ENCODE data around the gene KSR2. TPM values are rescaled to one million over a fixed set of nuclear protein-coding genes. Genes with fewer than 3 reads are reported as not detected.
A peak's percentile ranks its signal among the peaks of the same experiment; 100 is the strongest.
"Not testable (repeated sequence)": the region's sequence is repeated elsewhere in the genome, so short reads cannot be mapped to it uniquely, and the experiment has no call there.

KSR2 gene
- total and polyA plus RNA-seq, 9 donors, result under 0.01 to 0.14 (median 0.04) TPM; not detected in 3

- not testable (repeated sequence) for H3K36me3 ChIP-seq (ENCODE audit: control insufficient read depth, insufficient read depth, low read length); H3K27me3 ChIP-seq (ENCODE audit: control insufficient read depth, insufficient read depth, low read length); H3K27ac ChIP-seq (ENCODE audit: low read length); H3K4me3 ChIP-seq (ENCODE audit: low read length); DNase-seq; H3K4me1 ChIP-seq (ENCODE audit: control insufficient read depth, insufficient read depth, low read length); H3K9me3 ChIP-seq (replicated peaks; ENCODE audit: control insufficient read depth, low read depth, low read length)
- WGBS (ENCODE audit: insufficient coverage), result 90% methylated on average over 10 of the region's 13 CpGs
Measured at GRCh38 chr12:117860787-117861290, 108.0 kb downstream of the KSR2 start.

GRCh38 chr12:117860111-117860510 lies 108.7 kb downstream of the KSR2 start:
- Histone ChIP-seq H3K9me3 (replicated peaks; ENCODE audit: control insufficient read depth, low read depth, low read length) (peaks cover 3% of the 10 kb centered on the region), H3K27ac (ENCODE audit: low read length) (no peak overlapping the region), H3K27me3 (ENCODE audit: control insufficient read depth, insufficient read depth, low read length) (no peaks in the 10 kb centered on the region), H3K36me3 (ENCODE audit: control insufficient read depth, insufficient read depth, low read length) (no peaks in the 10 kb centered on the region), H3K4me3 (ENCODE audit: low read length) (no peak overlapping the region), H3K4me1 (ENCODE audit: control insufficient read depth, insufficient read depth, low read length) (no peaks in the 10 kb centered on the region)
- WGBS (ENCODE audit: insufficient coverage), result 93% methylated on average over 12 of the region's 15 CpGs
- no peak for DNase-seq

- no peak overlapping the region for H3K4me3 ChIP-seq (ENCODE audit: low read length)
- no peaks in the 10 kb centered on the region for H3K27me3 ChIP-seq (ENCODE audit: control insufficient read depth, insufficient read depth, low read length)
- H3K9me3 ChIP-seq (replicated peaks; ENCODE audit: control insufficient read depth, low read depth, low read length), result peaks cover 3% of the 10 kb centered on the region
- 69% methylated on average over 10 of the region's 13 CpGs for WGBS (ENCODE audit: insufficient coverage)
- no peaks in the 10 kb centered on the region for H3K4me1 ChIP-seq (ENCODE audit: control insufficient read depth, insufficient read depth, low read length)
- no peak overlapping the region for H3K27ac ChIP-seq (ENCODE audit: low read length)
- DNase-seq, result no peak
- no peaks in the 10 kb centered on the region for H3K36me3 ChIP-seq (ENCODE audit: control insufficient read depth, insufficient read depth, low read length)
Measured at GRCh38 chr12:117857632-117858612, 110.9 kb downstream of the KSR2 start.

- not testable (repeated sequence) for H3K36me3 ChIP-seq (ENCODE audit: control insufficient read depth, insufficient read depth, low read length); H3K4me3 ChIP-seq (ENCODE audit: low read length); H3K27ac ChIP-seq (ENCODE audit: low read length); DNase-seq; H3K9me3 ChIP-seq (replicated peaks; ENCODE audit: control insufficient read depth, low read depth, low read length); H3K27me3 ChIP-seq (ENCODE audit: control insufficient read depth, insufficient read depth, low read length); H3K4me1 ChIP-seq (ENCODE audit: control insufficient read depth, insufficient read depth, low read length)
- WGBS (ENCODE audit: insufficient coverage), result no CpG with 5 or more reads among the region's 4 CpGs
Measured at GRCh38 chr12:117857139-117857538, 111.7 kb downstream of the KSR2 start.

GRCh38 chr12:117855165-117855564 lies 113.6 kb downstream of the KSR2 start:
- no peak overlapping the region for H3K27ac ChIP-seq (ENCODE audit: low read length)
- no peaks in the 10 kb centered on the region for H3K36me3 ChIP-seq (ENCODE audit: control insufficient read depth, insufficient read depth, low read length)
- no peak overlapping the region for H3K4me3 ChIP-seq (ENCODE audit: low read length)
- no peaks in the 10 kb centered on the region for H3K27me3 ChIP-seq (ENCODE audit: control insufficient read depth, insufficient read depth, low read length)
- WGBS (ENCODE audit: insufficient coverage), result 91% methylated on average over 13 of the region's 19 CpGs
- peaks cover 3% of the 10 kb centered on the region for H3K9me3 ChIP-seq (replicated peaks; ENCODE audit: control insufficient read depth, low read depth, low read length)
- no peaks in the 10 kb centered on the region for H3K4me1 ChIP-seq (ENCODE audit: control insufficient read depth, insufficient read depth, low read length)
- no peak for DNase-seq

- no peak for DNase-seq
Measured at GRCh38 chr12:117854339-117855012, 114.3 kb downstream of the KSR2 start.

GRCh38 chr12:117853600-117853999 lies 115.2 kb downstream of the KSR2 start:
- Histone ChIP-seq H3K27ac (ENCODE audit: low read length) (no peak overlapping the region), H3K4me1 (ENCODE audit: control insufficient read depth, insufficient read depth, low read length) (no peaks in the 10 kb centered on the region), H3K36me3 (ENCODE audit: control insufficient read depth, insufficient read depth, low read length) (no peaks in the 10 kb centered on the region), H3K4me3 (ENCODE audit: low read length) (no peak overlapping the region), H3K27me3 (ENCODE audit: control insufficient read depth, insufficient read depth, low read length) (no peaks in the 10 kb centered on the region), H3K9me3 (replicated peaks; ENCODE audit: control insufficient read depth, low read depth, low read length) (peaks cover 3% of the 10 kb centered on the region)
- DNase-seq, result no peak
- WGBS (ENCODE audit: insufficient coverage), result no CpG with 5 or more reads among the region's 1 CpG

More at GRCh38 chr12:117854339-117855012, 114.3 kb downstream of the KSR2 start:
- Histone ChIP-seq H3K36me3 (ENCODE audit: control insufficient read depth, insufficient read depth, low read length) (no peaks in the 10 kb centered on the region), H3K9me3 (replicated peaks; ENCODE audit: control insufficient read depth, low read depth, low read length) (peaks cover 3% of the 10 kb centered on the region), H3K27ac (ENCODE audit: low read length) (no peak overlapping the region), H3K27me3 (ENCODE audit: control insufficient read depth, insufficient read depth, low read length) (no peaks in the 10 kb centered on the region), H3K4me3 (ENCODE audit: low read length) (no peak overlapping the region), H3K4me1 (ENCODE audit: control insufficient read depth, insufficient read depth, low read length) (no peaks in the 10 kb centered on the region)
- WGBS (ENCODE audit: insufficient coverage), result 59% methylated on average over 5 of the region's 6 CpGs

- H3K27ac ChIP-seq (ENCODE audit: low read length), result no peak overlapping the region
- peak; percentile 36 for DNase-seq
- WGBS (ENCODE audit: insufficient coverage), result 0% methylated on average over 1 of the region's 2 CpGs
Measured at GRCh38 chr12:117850048-117850447, 118.7 kb downstream of the KSR2 start.

GRCh38 chr12:117847371-117847770 lies 121.4 kb downstream of the KSR2 start:
- H3K9me3 ChIP-seq (replicated peaks; ENCODE audit: control insufficient read depth, low read depth, low read length), result peaks cover 3% of the 10 kb centered on the region
- no peak overlapping the region for H3K27ac ChIP-seq (ENCODE audit: low read length)
- no peak for DNase-seq
- no peak overlapping the region for H3K4me3 ChIP-seq (ENCODE audit: low read length)
- H3K36me3 ChIP-seq (ENCODE audit: control insufficient read depth, insufficient read depth, low read length), result no peaks in the 10 kb centered on the region
- peaks cover 9% of the 10 kb centered on the region for H3K27me3 ChIP-seq (ENCODE audit: control insufficient read depth, insufficient read depth, low read length)
- H3K4me1 ChIP-seq (ENCODE audit: control insufficient read depth, insufficient read depth, low read length), result no peaks in the 10 kb centered on the region
- 35% methylated on average over 4 of the region's 5 CpGs for WGBS (ENCODE audit: insufficient coverage)

More at GRCh38 chr12:117850048-117850447, 118.7 kb downstream of the KSR2 start:
- Histone ChIP-seq H3K4me1 (ENCODE audit: control insufficient read depth, insufficient read depth, low read length) (no peaks in the 10 kb centered on the region), H3K36me3 (ENCODE audit: control insufficient read depth, insufficient read depth, low read length) (no peaks in the 10 kb centered on the region), H3K27me3 (ENCODE audit: control insufficient read depth, insufficient read depth, low read length) (peaks cover 9% of the 10 kb centered on the region), H3K4me3 (ENCODE audit: low read length) (no peak overlapping the region), H3K9me3 (replicated peaks; ENCODE audit: control insufficient read depth, low read depth, low read length) (peaks cover 3% of the 10 kb centered on the region)

GRCh38 chr12:117845271-117845904 lies 123.4 kb downstream of the KSR2 start:
- Histone ChIP-seq H3K9me3 (replicated peaks; ENCODE audit: control insufficient read depth, low read depth, low read length) (peaks cover 3% of the 10 kb centered on the region), H3K4me1 (ENCODE audit: control insufficient read depth, insufficient read depth, low read length) (no peaks in the 10 kb centered on the region), H3K27me3 (ENCODE audit: control insufficient read depth, insufficient read depth, low read length) (peaks cover 9% of the 10 kb centered on the region), H3K36me3 (ENCODE audit: control insufficient read depth, insufficient read depth, low read length) (no peaks in the 10 kb centered on the region), H3K4me3 (ENCODE audit: low read length) (no peak overlapping the region), H3K27ac (ENCODE audit: low read length) (no peak overlapping the region)
- DNase-seq, result no peak
- 50% methylated on average over 3 of the region's 7 CpGs for WGBS (ENCODE audit: insufficient coverage)
